Measurements from ENCODE around the gene PLCB4.

PLCB4 gene

DNA sequence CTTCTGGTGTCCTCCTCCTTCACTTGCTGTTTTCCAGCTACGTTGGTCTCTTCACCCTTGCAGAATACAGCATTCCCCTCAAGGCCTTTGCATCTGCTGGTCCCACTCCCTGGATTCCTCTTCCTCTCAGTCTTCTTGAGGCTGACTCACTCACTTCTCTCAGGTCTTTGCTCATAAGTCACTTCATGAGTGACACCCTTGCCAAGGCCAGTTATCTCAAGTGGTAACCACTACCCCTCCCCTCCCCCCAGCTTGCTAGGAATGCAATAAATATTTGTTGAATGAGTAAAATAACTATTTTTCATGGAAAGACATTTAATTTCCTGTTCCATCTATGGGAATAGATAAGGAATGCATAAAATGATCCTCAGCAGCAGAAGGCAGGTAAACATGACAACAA, 131.7 kb downstream of the PLCB4 start:
- no peak for DNase-seq (ENCODE audit: low read depth in 1 of 2, low spot score in 1 of 2)
- H3K27me3 ChIP-seq (ENCODE audit: insufficient read depth, poor library complexity, severe bottlenecking) = no peaks in the 10 kb centered on the region
- no peak overlapping the region for H3K4me3 ChIP-seq (replicated peaks; ENCODE audit: insufficient read depth, low read length)
- no peak overlapping the region for H3K27ac ChIP-seq (replicated peaks)
- TF ChIP-seq GABPA (IDR thresholded peaks at IDR 0.05; ENCODE audit: low read depth) (no peak), POLR2AphosphoS5 (IDR thresholded peaks at IDR 0.05; ENCODE audit: low read depth) (no peak), SPI1 (IDR thresholded peaks at IDR 0.05; ENCODE audit: borderline replicate concordance, low read depth) (no peak)
- TF ChIP-seq, protein P1, sequence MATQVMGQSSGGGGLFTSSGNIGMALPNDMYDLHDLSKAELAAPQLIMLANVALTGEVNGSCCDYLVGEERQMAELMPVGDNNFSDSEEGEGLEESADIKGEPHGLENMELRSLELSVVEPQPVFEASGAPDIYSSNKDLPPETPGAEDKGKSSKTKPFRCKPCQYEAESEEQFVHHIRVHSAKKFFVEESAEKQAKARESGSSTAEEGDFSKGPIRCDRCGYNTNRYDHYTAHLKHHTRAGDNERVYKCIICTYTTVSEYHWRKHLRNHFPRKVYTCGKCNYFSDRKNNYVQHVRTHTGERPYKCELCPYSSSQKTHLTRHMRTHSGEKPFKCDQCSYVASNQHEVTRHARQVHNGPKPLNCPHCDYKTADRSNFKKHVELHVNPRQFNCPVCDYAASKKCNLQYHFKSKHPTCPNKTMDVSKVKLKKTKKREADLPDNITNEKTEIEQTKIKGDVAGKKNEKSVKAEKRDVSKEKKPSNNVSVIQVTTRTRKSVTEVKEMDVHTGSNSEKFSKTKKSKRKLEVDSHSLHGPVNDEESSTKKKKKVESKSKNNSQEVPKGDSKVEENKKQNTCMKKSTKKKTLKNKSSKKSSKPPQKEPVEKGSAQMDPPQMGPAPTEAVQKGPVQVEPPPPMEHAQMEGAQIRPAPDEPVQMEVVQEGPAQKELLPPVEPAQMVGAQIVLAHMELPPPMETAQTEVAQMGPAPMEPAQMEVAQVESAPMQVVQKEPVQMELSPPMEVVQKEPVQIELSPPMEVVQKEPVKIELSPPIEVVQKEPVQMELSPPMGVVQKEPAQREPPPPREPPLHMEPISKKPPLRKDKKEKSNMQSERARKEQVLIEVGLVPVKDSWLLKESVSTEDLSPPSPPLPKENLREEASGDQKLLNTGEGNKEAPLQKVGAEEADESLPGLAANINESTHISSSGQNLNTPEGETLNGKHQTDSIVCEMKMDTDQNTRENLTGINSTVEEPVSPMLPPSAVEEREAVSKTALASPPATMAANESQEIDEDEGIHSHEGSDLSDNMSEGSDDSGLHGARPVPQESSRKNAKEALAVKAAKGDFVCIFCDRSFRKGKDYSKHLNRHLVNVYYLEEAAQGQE (IDR thresholded peaks at IDR 0.05; ENCODE audit: insufficient replicate concordance, low read depth) = no peak
- TF ChIP-seq, protein P2, sequence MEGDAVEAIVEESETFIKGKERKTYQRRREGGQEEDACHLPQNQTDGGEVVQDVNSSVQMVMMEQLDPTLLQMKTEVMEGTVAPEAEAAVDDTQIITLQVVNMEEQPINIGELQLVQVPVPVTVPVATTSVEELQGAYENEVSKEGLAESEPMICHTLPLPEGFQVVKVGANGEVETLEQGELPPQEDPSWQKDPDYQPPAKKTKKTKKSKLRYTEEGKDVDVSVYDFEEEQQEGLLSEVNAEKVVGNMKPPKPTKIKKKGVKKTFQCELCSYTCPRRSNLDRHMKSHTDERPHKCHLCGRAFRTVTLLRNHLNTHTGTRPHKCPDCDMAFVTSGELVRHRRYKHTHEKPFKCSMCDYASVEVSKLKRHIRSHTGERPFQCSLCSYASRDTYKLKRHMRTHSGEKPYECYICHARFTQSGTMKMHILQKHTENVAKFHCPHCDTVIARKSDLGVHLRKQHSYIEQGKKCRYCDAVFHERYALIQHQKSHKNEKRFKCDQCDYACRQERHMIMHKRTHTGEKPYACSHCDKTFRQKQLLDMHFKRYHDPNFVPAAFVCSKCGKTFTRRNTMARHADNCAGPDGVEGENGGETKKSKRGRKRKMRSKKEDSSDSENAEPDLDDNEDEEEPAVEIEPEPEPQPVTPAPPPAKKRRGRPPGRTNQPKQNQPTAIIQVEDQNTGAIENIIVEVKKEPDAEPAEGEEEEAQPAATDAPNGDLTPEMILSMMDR (IDR thresholded peaks at IDR 0.05; ENCODE audit: insufficient read depth, low read length) = no peak

DNA sequence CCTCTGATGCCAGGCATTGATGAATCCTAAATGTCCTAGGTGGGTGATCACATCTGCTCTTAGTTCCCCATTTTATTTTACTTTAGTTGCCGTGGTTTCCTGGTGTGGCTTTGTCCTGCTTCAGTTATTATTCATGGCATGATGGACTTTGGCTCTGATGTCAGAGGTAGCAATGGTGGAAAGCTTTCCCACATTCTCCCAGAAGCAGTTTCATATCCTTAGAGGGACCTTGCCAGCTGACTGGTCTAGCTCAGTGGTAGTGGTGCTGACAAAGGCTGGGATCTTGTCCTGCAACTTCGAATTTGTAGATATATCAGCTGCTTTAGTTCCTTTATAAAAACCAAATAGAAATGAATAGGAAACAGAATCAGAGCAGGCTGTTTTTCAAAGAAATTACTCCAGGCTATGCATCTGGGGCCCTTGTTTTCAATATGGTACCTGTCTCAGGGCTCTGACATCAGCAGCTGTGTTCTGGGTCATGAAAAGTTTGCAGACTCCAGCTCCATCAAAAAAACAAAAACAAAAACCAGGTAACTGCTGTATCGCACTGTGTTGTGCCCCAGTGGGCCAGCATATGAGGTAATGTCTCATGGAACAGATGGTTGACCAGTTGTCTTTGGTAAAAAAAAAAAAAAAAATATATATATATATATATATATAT, 133.7 kb downstream of the PLCB4 start:
- DNase-seq (ENCODE audit: low read depth in 1 of 2, low spot score in 1 of 2) = no peak
- Histone ChIP-seq H3K27me3 (ENCODE audit: insufficient read depth, poor library complexity, severe bottlenecking) (no peaks in the 10 kb centered on the region), H3K27ac (replicated peaks) (no peak overlapping the region), H3K4me3 (replicated peaks; ENCODE audit: insufficient read depth, low read length) (no peak overlapping the region)
- TF ChIP-seq, protein P2 (IDR thresholded peaks at IDR 0.05; ENCODE audit: insufficient read depth, low read length) = no peak
- TF ChIP-seq SPI1 (IDR thresholded peaks at IDR 0.05; ENCODE audit: borderline replicate concordance, low read depth) (no peak), GABPA (IDR thresholded peaks at IDR 0.05; ENCODE audit: low read depth) (no peak), POLR2AphosphoS5 (IDR thresholded peaks at IDR 0.05; ENCODE audit: low read depth) (no peak)
- TF ChIP-seq, protein P1 (IDR thresholded peaks at IDR 0.05; ENCODE audit: insufficient replicate concordance, low read depth) = no peak

DNA sequence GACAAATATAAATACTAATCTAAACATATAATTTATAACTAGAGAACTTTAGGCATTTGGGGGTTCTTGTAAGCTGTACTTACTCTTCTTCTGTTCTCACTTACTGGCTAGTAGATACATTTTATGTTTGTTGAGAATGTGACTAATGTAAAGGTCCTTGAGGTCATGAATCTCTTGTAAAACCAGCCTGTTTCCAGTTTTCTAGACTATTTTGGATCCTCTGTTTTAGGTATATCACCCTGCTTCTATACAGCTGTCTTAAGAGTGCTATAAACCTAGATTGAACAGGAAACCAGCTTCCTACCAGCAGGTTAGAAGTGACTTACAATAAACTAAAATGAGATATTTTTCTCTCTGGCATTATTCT, 134.2 kb downstream of the PLCB4 start:
- Histone ChIP-seq H3K4me3 (replicated peaks; ENCODE audit: insufficient read depth, low read length) (no peak overlapping the region), H3K27ac (replicated peaks) (no peak overlapping the region), H3K27me3 (ENCODE audit: insufficient read depth, poor library complexity, severe bottlenecking) (no peaks in the 10 kb centered on the region)
- no peak for DNase-seq (ENCODE audit: low read depth in 1 of 2, low spot score in 1 of 2)
- no peak for TF ChIP-seq GABPA (IDR thresholded peaks at IDR 0.05; ENCODE audit: low read depth)
- TF ChIP-seq POLR2AphosphoS5 (IDR thresholded peaks at IDR 0.05; ENCODE audit: low read depth) = no peak

DNA sequence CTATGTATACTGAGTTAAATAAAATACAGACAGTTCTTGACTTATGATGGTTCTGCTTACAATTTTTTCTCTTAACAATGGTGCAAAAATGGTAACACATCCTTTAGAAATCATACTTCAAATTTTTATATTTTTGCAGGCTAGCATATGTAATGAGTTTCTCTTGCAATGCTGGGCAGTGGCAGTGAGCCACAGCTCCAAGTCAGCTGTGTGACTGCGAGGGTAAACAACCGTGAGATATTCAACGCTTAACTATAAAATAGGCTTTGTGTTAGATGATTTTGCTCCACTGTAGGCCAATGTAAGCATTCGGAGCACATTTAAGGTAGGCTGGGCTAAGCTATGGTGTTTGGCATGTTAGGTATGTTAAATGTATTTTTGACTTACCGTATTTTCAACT, 136.1 kb downstream of the PLCB4 start:
- no peak for DNase-seq (ENCODE audit: low read depth in 1 of 2, low spot score in 1 of 2)
- no peaks in the 10 kb centered on the region for H3K27me3 ChIP-seq (ENCODE audit: insufficient read depth, poor library complexity, severe bottlenecking)
- no peak overlapping the region for H3K4me3 ChIP-seq (replicated peaks; ENCODE audit: insufficient read depth, low read length)
- no peak for TF ChIP-seq GABPA (IDR thresholded peaks at IDR 0.05; ENCODE audit: low read depth)
- TF ChIP-seq POLR2AphosphoS5 (IDR thresholded peaks at IDR 0.05; ENCODE audit: low read depth) = no peak
- no peak for TF ChIP-seq SPI1 (IDR thresholded peaks at IDR 0.05; ENCODE audit: borderline replicate concordance, low read depth)
- TF ChIP-seq, protein P1 (IDR thresholded peaks at IDR 0.05; ENCODE audit: insufficient replicate concordance, low read depth) = no peak
- TF ChIP-seq, protein P2 (IDR thresholded peaks at IDR 0.05; ENCODE audit: insufficient read depth, low read length) = no peak
- H3K27ac ChIP-seq (replicated peaks) = no peak overlapping the region
